Gastrocnemius medialis (tissue), 4 donors: ENCODE measurements around the gene DTNB.

ENCODE experiments used
- CTCF ChIP-seq, 5 experiments: fragments of 450-650 bp in 3 of 5; fragments of 200-600 bp in 2 of 5; sonication (generic) in 2 of 5; IDR thresholded peaks in 4 of 5; conservative IDR thresholded peaks in 1 of 5; 1 replicate in 4 of 5; 2 replicates in 1 of 5; pipeline ENCODE4 v1.5.1; 2016 to 2019; ENCODE audit warnings: antibody characterized with exemption in 5 of 5, mild to moderate bottlenecking in 3 of 5, moderate library complexity in 3 of 5
- POLR2A ChIP-seq, 2 donors: fragments of 450-650 bp; IDR thresholded peaks; one replicate each; pipeline ENCODE4 v1.6.1; 2017; ENCODE audit warnings: antibody characterized with exemption in 2 of 2, mild to moderate bottlenecking in 2 of 2, moderate library complexity in 2 of 2

GRCh38 chr2:25414781-25415180, 258.6 kb downstream of the DTNB start:
- TF ChIP-seq CTCF (IDR thresholded peaks at IDR 0.05 in 4 of 5, conservative IDR thresholded peaks at IDR 0.05 in 1 of 5): no peak
- no peak for TF ChIP-seq POLR2A (IDR thresholded peaks at IDR 0.05)
